Stimulated activated CD8-positive, alpha-beta memory T cell treated with anti-CD3 and anti-CD28 coated beads, Interleukin-2, amount 100 ng/mL, for 48 hours (primary cell): Measurements from ENCODE around the gene ZNF804A.

Experiments
- DNase-seq, 2 donors: peaks; one replicate each; pipeline ENCODE4 v3.0.0-alpha.2; 2020; ENCODE audit warnings: low read depth in 2 of 2

ZNF804A gene

DNA sequence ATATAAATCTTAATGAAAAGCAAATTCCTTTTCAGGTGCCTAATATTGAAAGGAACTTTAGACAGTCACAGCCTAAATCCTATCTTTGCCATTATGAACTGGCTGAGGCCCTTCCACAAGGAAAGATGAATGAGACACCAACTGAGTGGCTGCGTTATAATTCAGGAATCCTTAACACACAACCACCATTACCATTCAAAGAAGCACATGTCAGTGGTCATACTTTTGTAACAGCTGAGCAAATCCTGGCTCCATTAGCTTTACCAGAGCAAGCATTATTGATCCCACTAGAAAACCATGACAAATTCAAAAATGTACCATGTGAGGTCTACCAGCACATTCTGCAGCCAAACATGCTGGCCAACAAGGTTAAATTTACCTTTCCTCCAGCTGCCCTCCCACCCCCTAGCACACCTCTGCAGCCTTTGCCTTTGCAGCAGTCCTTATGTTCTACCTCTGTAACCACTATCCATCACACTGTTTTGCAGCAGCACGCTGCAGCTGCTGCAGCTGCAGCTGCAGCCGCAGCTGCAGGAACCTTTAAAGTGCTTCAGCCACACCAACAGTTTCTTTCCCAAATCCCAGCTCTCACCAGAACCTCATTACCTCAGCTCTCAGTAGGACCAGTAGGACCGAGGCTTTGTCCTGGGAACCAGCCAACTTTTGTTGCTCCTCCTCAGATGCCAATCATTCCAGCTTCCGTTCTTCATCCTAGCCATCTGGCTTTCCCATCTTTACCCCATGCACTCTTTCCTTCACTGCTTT, 340.1 kb downstream of the ZNF804A start:
- no peak for DNase-seq

DNA sequence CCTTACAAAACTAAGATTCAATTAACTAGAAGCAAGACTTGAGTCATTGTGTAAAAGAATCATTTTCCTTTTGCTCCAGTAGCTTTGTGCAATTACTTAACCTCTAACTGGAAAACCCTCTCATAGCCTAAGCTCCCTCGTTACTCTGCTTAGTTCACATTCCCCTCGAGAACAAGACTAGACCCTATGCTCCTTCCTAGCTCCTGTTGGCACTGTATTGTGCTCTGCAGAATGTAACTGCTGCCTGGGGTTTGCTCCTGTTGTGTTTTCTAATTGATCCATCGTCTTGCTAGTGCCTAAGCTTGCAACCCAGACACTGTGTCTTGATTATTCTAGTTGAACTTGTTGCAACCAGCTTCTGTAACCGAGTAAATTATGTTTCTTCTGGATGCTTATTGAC, 347.0 kb downstream of the ZNF804A start:
- no peak for DNase-seq

DNA sequence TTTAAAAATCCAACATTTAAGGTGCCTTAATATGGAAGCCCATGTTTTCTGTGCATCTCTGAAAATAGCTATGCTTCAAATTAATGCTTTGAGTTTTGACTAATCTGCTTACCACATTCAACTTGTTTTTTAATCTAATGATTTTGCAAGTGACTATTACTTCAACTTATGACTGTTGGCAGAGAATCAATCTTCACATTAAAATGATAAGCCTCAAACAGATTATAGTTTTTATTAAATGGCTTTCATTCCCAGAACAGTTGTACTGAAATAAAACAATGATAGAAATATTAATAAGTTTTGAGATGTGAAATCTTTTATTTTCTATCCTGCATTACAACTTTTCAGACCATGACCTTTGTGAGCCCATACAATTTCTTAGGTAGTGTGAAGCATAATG, 347.5 kb downstream of the ZNF804A start:
- no peak for DNase-seq

DNA sequence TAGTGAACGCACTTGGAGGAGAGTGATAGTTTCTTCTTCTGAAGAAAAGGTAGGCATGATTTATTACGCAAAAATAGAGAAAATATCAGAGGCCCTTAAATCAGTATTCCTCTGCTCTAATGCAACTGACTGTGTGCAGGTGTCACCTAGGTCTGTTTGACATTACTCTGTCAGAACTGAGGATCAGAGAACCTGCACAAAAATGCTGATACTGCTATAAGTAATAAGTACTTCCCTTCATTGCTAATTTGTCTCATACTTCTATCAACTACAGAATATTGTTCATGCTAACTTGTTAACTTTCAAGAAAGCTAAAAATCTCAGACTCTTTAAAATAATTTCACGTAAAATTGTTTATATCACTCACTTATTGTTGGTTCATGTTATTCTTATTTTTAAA, 358.5 kb downstream of the ZNF804A start:
- no peak for DNase-seq

DNA sequence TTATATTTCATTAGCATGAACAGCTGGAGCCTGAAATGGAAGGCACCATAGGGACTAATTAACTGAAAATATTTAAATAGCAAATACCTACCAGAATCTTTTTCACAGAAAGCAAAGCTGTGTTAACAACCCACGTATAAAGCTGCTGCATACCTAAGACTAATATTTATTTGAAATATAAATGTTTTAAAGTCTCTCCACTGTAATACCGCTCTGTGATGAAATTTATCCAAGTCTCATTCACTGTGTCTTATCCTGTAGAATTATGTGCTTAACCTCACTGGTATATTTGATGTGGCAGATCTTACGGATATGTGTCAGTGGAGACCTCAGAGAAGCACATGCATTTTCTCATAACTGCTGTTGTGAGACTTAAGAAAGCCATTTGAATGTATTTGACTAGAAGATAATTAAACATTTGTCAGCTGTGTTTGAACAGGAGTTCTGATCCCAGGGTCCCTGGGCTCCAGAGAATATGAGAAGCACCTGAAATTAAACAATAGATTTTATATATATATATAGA, 373.3 kb downstream of the ZNF804A start:
- DNase-seq: no peak
